Posterior cingulate gyrus (tissue), 11 donors: ENCODE measurements around the gene UBAC1.
A peak's percentile ranks its signal among the peaks of the same experiment; 100 is the strongest.

Experiments used
- DNase-seq, 10 donors: peaks; one replicate each; pipeline versions ENCODE4 v3.0.0 to v3.0.0-alpha.2; 2020 to 2021; ENCODE audit warnings: mixed read lengths in 3 of 10
- intact Hi-C: fragments of 100-400 bp; cut with DNase I; formaldehyde crosslinking; loops from one replicate; pipeline ENCODE4 v1.15.1; 2023

UBAC1 gene

GRCh38 chr9:135890190-135891026 lies 70.8 kb downstream of the UBAC1 start:
- DNase-seq: no peak
- intact Hi-C loops: no loop called here

- intact Hi-C loops: no loop called here
- DNase-seq: no peak
These were observed 71.5 kb downstream of the UBAC1 start for GRCh38 chr9:135889564-135890189.

GRCh38 chr9:135888766-135889394 lies 72.3 kb downstream of the UBAC1 start:
- DNase-seq: no peak
- intact Hi-C loops: no loop called here

GRCh38 chr9:135888126-135888765 lies 72.9 kb downstream of the UBAC1 start:
- DNase-seq: no peak
- intact Hi-C loops: no loop called here

GRCh38 chr9:135887585-135888050 lies 73.6 kb downstream of the UBAC1 start:
- DNase-seq: peak in 5 of 10 donors; percentile 27 to 90 (median 81)
- intact Hi-C loops: no loop called here

GRCh38 chr9:135887021-135887507 lies 74.1 kb downstream of the UBAC1 start:
- intact Hi-C loops: no loop called here
- DNase-seq: peak in 6 of 10 donors; percentile 45 to 93 (median 57)

GRCh38 chr9:135886147-135886981 lies 74.8 kb downstream of the UBAC1 start:
- peak in 3 of 10 donors; percentile 45 to 88 (median 58) for DNase-seq
- intact Hi-C loops: no loop called here

GRCh38 chr9:135885100-135885853 lies 75.9 kb downstream of the UBAC1 start:
- no peak for DNase-seq
- intact Hi-C loops: no loop called here

GRCh38 chr9:135884328-135885035 lies 76.7 kb downstream of the UBAC1 start:
- intact Hi-C loops: no loop called here
- no peak for DNase-seq

- peak in 8 of 10 donors; percentile 45 to 91 (median 60) for DNase-seq
- intact Hi-C loops: no loop called here
These were observed 77.6 kb downstream of the UBAC1 start for GRCh38 chr9:135883410-135884089.
